Fibroblast of skin of back (primary cell): ENCODE results near the gene FOXE1.

ENCODE experiments used
- DNase-seq: peaks from one replicate; pipeline ENCODE4 v3.0.0-alpha.2; 2013

Gene FOXE1

DNA sequence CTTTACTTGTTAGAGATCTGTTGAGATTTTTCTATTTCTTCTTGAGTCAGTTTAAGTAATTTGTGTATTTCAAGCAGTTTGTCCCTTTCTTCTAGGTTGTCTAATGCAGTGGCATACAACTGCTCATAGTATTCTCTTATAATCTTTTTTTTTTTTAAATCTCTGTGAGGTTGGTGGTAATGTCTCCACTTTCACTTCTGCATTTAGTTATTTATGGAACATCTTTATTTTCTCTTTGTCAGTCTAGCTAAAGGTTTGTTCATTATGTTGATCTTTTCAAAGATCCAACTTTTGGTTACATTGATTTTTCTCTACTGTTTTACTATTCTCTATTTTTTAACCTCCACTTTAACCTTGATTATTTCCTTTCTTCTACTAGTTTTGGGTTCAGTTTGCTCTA is 13.8 kb downstream of the FOXE1 start:
- DNase-seq: no peak

GRCh38 chr9:97868859-97869258 is 15.8 kb downstream of the FOXE1 start:
- DNase-seq: no peak

- no peak for DNase-seq
These were observed 20.4 kb downstream of the FOXE1 start for GRCh38 chr9:97873425-97873824.

DNA sequence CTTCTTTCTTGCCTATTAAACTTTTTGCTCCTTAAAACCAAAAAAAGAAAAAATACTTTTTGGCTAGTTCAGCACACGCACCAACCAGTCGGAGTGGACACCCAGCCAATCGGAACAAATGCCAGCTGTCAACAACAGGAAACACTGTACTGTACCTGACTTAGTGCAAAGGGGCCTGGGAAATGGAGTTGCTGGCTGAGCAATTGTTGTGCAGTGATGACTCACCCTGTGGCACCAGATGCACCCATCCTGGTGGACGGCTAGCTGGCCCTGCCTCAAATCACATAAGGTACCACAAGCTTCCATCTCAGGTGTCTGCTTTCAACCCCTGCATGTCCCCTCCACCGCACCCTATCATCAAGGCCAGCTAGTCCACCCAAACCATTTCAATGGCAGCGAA is 20.9 kb downstream of the FOXE1 start:
- no peak for DNase-seq

DNA sequence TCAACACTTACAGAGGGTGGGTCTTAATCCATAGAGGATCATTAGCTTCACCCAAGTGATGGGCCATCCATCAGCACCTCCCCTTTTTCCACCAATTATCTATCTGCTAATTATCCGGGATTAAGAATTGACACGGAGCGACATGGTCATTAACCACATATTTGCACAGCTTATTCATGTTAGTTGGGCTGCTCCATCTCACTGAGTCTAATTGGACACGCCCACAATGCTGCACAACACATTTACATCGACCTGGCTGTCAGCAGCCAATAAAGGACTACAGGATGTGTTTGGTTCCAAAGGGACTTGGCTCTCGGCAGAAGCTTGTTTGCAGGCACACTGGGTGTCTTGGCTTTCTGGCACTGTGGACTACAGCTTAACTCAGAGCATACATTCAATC is 21.6 kb downstream of the FOXE1 start:
- no peak for DNase-seq

GRCh38 chr9:97875111-97875510 is 22.1 kb downstream of the FOXE1 start:
- DNase-seq: no peak

DNA sequence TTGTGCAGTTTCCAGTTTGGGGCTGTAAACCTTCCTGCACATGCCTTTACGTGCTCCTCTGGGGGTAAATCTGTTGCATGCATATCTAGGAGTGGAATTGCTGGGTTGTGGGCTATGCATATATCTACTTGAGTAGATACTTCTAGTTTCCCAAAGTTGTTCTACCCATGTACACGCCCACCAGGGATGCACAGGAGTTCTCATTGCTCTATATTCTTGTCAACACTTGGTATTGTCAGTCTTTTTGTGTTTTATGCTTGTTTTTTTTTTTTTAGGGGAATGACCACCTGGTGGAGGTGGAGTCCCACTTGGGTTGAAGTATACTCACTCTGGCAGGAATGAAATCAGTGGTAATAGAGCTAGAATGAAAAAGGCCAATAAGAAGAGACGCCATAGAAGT is 23.0 kb downstream of the FOXE1 start:
- DNase-seq: no peak

DNA sequence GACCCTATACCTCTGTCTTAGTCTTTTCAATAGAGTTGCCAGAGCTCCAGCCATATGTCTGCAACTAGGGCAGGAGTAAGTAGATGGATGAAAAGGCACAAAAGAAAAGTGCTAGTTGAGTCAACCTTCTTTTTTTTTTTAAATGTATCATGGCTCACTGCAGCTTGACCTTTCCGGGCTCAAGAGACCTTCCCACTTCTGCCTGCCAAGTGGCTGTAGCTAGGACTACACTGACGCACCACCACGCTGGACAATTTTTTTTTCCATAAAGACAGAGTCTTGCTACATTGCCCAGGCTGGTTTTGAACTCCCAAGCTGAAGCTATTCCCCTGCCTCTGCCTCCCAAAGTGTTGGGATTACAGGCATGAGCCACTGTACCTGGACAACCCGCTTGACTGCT is 27.3 kb downstream of the FOXE1 start:
- DNase-seq: no peak

- no peak for DNase-seq
These were observed 37.2 kb downstream of the FOXE1 start for GRCh38 chr9:97889941-97890887.

DNA sequence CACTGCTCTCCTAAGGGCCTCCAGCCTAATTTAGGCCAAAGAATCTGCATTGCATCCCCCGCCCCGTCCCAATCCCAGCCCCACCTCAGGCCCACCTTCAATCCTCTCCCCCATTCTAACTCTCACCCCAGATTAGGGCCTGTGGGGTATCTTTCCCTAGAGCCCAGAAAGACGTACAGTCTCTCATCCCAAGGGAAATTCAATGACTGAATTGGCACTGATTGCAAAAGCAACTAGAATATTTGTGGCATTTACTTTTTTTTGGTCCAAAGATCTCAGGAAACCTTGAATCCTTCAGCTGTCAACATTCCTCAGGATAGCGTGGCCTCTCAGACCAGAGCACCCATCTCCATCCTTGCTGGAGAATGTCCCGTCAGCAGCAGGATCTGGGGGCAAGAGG is 38.7 kb downstream of the FOXE1 start:
- no peak for DNase-seq

GRCh38 chr9:97892421-97892820 is 39.4 kb downstream of the FOXE1 start:
- DNase-seq: no peak

DNA sequence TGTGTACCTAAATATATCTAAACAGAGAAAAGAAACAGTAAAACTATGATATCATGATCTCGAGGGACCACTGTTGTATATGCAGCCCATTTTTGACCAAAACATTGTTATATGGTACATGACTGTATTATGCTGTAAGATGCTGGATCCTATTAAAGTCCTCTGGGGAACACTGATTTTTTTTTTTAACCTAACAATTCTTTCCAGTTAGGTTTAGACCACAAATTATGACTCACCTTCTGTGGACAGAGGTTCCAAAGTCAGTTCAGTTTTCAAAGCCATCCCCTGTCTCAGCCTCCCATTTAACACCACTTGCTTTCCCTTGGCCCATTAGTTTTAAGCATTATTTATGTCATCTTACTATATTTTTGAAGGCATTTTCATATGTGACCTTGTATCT is 42.2 kb downstream of the FOXE1 start:
- peak; percentile 21 for DNase-seq

- peak; percentile 12 for DNase-seq
These were observed 42.8 kb downstream of the FOXE1 start for GRCh38 chr9:97895695-97896332.

DNA sequence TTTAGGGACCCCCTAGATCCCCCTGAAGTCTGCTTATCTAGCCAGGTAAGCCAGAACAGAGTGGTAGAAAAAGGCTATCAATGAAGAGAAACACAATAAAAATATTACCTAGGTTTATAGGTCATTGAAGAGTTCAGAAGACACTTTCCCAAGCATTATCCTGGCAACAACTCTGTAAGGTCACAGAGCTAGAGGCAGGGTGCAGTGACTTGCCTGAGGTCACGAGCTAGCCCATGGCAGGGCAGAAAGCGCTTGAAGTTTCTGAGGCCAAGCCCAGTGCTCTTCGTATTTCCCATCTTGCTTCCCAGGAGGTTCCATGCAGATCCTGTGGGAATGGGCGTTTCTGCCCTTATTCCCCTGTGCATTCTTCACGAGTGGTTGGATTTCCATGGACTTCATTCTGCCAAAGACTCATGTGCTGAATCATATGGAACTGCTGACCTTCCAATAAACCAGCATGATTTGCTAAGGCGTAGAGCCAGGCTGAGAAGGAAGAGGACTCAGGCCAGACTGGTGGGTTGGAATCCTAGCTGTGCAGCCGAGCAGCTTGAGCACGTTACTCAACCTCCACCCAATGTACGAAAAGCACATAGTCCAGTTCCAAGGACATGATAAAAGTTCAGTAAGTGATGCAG is 47.2 kb downstream of the FOXE1 start:
- peak; percentile 18 for DNase-seq

DNA sequence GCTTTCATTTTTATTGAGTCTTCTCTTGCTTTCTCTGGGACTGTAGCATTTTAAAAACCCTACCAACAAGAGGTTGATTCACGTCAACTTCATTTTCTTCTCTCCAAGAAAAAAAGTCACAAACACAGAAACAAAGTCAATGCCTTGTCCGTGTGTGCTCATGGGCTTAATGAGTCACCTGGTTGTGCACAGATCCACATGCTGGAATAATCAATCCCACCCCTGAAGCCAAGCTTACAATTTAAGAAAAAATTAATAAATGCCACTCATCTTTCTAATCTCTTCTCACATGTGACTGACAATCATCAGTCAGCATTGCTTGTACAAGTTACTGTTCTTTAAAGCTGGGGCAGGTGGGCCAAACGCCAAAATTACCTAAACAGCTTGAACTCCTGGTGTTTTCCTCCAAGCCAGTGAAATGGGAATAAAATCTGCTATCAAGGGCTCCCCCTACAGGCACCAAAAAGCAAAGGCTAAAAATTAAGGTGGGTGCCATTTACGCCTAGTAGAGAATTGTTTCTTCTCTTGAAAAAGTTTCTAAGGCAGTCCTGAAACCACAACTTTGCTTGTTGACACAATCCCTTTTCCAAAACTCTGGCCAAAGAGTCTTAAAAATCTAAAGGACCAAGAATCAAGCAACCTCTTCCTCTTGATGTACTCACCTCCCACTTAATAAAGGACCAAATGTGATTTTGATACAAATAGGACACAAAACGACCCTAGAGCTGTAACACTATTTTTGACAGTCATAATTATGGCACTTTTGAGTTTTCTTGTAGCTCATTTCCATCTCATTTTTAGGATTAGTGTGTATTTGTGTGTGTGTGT is 47.9 kb downstream of the FOXE1 start:
- peak; percentile 41 for DNase-seq

DNA sequence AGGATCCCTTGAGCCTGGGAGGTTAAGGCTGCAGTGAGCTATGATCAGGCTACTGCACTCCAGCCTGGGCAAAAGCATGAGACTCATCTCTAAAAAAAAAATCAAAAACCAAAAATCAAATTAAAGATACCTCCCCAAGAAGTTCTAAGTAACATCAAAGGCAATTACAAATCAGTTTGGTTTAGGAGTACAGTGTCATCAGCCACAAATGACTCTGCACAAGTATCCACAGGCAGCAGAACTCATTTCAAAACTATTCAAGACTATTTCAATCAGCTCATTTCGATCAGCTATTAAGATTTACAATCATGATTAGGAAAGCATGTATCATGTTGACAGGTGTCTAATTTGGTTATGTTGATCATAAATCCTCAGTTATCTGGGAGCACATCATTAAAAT is 50.2 kb downstream of the FOXE1 start:
- DNase-seq: no peak

DNA sequence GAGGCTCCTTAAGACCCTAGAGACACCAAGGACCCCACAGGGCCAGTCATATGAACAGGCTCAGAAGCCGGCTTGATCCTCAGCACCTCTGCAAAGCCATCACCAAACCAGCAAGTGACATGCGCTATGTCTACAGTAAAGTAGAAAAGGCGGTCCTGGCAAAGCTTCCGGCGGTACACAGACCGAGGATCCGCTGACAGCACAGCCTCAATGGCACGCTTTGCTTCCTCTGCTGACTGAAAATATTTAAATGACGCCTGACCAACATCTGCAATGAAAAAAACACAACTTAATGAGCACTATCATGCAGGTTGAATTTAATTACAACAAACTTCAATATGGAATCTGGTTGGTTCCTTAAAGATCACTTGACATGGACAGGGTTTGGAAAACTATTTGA is 51.7 kb downstream of the FOXE1 start:
- no peak for DNase-seq

DNA sequence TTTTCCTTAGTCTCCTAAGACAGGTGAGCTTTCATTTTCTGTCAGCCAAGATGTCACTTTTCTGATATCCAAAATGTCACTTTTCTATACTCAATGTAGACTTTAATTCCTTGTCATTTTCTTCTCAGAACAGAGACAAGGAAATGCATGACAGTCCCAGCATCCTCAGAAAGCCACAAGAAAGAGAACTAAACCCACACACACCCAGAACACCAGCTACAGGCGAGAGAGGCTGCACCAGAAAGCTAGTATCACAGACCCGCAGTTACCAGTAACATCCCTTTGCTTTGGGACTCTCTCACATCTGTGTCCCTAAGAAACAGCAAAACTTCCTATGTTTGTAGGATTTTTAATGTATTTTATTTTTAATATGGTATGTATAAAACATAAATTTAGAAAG is 52.2 kb downstream of the FOXE1 start:
- DNase-seq: no peak
